ENCODE measurements around the gene MICALL1.

- TF ChIP-seq CTCF (IDR thresholded peaks at IDR 0.05; ENCODE audit: low read length) (no peak), EZH2 (IDR thresholded peaks at IDR 0.05; ENCODE audit: borderline replicate concordance, low read length) (no peak)
Measured at GRCh38 chr22:37865510-37865909, 40.6 kb upstream of the MICALL1 start.
